ENCODE data around the gene ABCA13. TPM values are rescaled to one million over a fixed set of nuclear protein-coding genes. Genes with fewer than 3 reads are reported as not detected.
"Not testable (repeated sequence)": the region's sequence is repeated elsewhere in the genome, so short reads cannot be mapped to it uniquely, and the experiment has no call there.

ABCA13 gene
- total RNA-seq, 1 experiment from 2014 or later, result 3.8 TPM

DNA sequence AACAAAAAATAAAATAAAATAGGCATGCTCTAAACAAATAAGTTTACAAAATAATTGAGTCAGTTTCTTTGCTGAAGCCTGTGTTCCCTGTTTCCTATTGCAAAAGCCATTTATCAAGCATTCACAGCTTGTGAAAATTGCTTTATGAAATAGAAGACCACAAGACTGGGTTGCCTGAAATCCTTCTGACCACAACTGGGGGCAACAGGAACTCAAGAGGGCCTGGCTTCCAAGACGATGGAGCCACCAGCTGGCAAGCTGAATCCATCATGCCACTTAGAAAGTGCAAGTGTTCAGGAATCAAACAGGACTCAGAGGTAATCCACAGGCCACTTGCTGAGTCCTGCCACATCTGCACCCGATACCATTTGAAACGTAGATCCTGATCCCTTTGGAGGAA lies 752 bp upstream of the ABCA13 start:
- in situ Hi-C loops (cut with HindIII; ENCODE audit: low pct_unique_long_range_greater_than_20kb, low sequenced_read_pairs), result no loop called here
- no peak for DNase-seq (ENCODE audit: low read depth, low spot score)

DNA sequence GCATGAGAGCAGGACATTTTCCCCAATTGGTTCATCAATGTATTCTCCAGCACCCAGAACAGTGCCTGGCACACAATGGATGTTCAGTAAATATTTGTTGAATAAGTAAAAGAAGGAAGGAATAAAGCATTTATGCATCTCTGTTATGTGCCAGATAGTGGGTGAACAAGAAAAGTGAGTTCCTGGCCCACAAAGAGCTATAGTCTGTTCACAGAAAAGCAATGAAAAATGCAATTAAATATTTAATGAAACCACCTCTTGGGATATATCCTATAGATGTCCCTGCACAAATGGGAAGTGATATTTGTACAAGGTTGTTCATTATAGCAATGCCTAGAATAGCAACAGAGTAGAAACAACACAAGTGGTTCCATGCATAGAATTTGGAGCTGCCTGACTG lies 2.1 kb downstream of the ABCA13 start:
- DNase-seq (ENCODE audit: low read depth, low spot score), result no peak
- in situ Hi-C loops (cut with HindIII; ENCODE audit: low pct_unique_long_range_greater_than_20kb, low sequenced_read_pairs), result no loop called here

DNA sequence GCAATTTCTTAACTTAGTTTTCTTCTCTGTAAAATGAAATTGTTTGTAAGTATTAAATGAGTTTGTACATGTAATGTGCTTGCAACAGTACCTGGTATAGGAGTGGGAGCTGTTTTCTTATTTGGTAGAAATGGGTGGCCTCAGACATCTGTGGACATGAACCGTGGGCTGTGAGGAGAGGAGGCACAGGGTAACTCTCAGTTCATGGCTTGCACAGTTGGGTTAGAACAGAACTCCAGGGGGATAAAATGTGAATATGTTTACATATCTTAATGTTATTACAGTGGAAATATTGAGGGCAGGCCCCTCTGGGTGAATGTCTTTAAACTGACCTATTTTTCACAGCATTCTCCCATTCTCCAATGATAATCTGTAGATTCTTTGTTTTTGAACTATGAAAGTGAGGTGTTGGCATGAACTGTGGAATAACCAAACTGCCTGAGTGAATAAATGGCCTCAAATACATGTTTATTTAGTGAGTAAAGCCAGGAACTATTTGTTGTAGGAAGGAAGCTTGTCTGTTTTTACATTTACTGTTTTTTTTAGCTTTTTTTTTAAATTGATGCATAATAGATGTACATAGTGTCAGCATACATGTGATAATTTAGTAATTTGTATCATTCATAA lies 2.6 kb downstream of the ABCA13 start:
- no peak for DNase-seq (ENCODE audit: low read depth, low spot score)

DNA sequence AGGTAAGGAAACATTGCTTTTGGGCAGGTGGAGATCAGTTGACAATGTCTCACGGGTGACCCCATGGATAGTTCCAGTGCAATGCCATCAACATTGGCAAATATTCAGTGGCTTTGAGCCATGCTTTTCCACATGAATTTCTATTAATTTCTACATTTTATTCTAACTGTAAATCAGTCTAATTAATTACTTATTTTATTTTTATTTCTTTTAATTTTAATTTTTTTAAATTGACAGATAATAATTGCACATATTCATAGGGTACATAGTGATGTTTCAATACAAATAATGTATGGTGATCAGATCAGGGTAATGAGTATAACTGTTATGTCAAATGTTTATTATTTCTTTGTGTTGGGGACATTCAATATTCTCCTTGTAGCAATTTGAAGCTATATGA lies 3.8 kb downstream of the ABCA13 start:
- no peak for DNase-seq (ENCODE audit: low read depth, low spot score)
- in situ Hi-C loops (cut with HindIII; ENCODE audit: low pct_unique_long_range_greater_than_20kb, low sequenced_read_pairs), result no loop called here

More for the DNA sequence above, 2.6 kb downstream of the ABCA13 start:
- in situ Hi-C loops (cut with HindIII; ENCODE audit: low pct_unique_long_range_greater_than_20kb, low sequenced_read_pairs), result no loop called here

- no peak for DNase-seq (ENCODE audit: low read depth, low spot score)
- in situ Hi-C loops (cut with HindIII; ENCODE audit: low pct_unique_long_range_greater_than_20kb, low sequenced_read_pairs), result no loop called here
These were observed 5.2 kb downstream of the ABCA13 start for GRCh38 chr7:48176356-48176893.

DNA sequence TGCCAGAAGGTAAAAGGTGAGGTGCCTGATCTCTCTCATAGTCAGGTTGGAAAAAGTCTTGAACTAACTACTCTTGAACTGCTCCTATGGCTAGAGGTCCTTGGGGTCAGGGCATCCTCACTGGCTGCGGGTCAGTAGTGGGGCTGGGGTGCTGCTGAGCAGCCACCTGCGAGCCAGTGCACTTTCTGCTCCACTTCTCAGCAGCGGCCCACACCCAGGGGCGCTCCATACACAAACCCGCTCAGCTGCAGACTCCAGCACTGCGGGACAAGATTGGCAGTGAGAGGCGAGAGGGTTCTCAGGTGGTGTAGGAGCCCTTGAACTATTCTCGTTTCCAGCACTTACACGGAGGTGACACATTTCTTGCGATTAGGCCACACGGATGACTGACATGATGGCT lies 6.0 kb downstream of the ABCA13 start:
- in situ Hi-C loops (cut with HindIII; ENCODE audit: low pct_unique_long_range_greater_than_20kb, low sequenced_read_pairs), result no loop called here

GRCh38 chr7:48179496-48180030 lies 8.3 kb downstream of the ABCA13 start:
- no peak for DNase-seq (ENCODE audit: low read depth, low spot score)
- in situ Hi-C loops (cut with HindIII; ENCODE audit: low pct_unique_long_range_greater_than_20kb, low sequenced_read_pairs), result no loop called here

More for the DNA sequence above, 6.0 kb downstream of the ABCA13 start:
- DNase-seq (ENCODE audit: low read depth, low spot score), result no peak

- in situ Hi-C loops (cut with HindIII; ENCODE audit: low pct_unique_long_range_greater_than_20kb, low sequenced_read_pairs), result no loop called here
- no peak for DNase-seq (ENCODE audit: low read depth, low spot score)
These were observed 9.7 kb downstream of the ABCA13 start for GRCh38 chr7:48180981-48181380.

DNA sequence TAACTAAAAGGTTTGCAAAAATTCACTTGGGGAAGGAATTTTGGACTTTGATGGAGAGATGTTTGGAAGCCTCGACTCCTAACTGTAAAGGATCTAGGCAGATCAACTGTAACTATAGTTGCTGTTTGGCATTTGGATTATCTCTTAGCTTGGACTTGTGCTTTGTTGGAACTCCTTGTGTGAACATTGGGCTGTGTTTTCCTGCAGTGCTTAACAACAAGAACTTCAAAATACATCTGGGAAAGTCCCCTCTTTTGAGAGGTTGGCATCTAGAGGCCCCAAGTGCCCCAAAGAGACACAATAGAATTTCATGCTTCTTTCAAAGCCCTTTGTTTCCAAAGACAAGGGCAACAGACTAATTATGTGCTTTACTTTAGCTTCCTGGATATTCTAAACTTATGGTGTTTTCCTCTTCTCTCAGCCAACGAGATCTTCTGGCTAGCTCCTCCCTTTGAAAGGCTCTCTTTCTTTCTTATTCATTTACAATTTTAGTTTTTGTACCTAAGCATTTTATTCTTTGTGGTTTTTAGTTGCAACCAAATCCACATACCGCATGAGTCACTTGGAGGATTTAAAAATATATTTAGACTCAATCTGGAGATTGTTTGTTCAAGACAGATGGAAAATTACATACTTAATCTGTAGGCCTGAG lies 11.6 kb downstream of the ABCA13 start:
- DNase-seq (ENCODE audit: low read depth, low spot score), result no peak
- in situ Hi-C loops (cut with HindIII; ENCODE audit: low pct_unique_long_range_greater_than_20kb, low sequenced_read_pairs), result no loop called here

DNA sequence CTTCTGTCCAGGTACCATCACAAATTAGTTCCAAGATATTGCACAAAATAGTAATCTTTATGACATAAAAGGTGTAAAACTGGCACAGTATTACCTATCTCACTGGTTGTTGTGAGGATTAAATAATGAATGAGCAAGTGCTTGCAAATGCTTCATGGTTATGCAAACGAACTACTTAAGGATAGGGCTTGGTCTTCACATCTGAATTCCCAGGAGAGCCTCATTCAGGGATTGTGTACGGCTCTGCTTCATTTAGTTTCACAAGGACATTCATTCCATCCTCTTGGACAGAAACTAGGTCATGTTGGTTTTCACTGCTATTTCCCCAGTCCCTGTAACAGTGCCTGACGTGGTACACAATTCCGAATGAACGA lies 12.1 kb downstream of the ABCA13 start:
- in situ Hi-C loops (cut with HindIII; ENCODE audit: low pct_unique_long_range_greater_than_20kb, low sequenced_read_pairs), result no loop called here
- DNase-seq (ENCODE audit: low read depth, low spot score), result no peak

DNA sequence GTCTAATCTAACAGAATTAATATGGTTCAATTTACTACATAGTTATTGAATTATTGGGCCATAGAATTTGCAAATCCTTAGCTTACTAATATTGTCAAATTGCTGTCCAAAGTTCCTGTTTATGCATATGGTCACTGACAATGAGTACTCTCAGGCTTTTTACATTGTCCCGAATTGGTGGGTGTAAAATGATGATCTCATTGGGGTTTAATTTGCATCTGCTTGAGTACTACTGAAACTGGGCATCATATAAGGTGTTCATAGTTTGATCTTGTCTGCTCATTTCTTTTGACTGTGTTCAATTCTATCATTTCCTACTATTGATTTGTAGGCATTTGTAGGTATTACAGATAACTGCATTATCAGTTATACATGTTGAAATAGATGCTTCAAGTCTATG lies 12.7 kb downstream of the ABCA13 start:
- no peak for DNase-seq (ENCODE audit: low read depth, low spot score)
- in situ Hi-C loops (cut with HindIII; ENCODE audit: low pct_unique_long_range_greater_than_20kb, low sequenced_read_pairs), result no loop called here

- in situ Hi-C loops (cut with HindIII; ENCODE audit: low pct_unique_long_range_greater_than_20kb, low sequenced_read_pairs), result no loop called here
- no peak for DNase-seq (ENCODE audit: low read depth, low spot score)
These were observed 17.7 kb downstream of the ABCA13 start for GRCh38 chr7:48188776-48189520.

GRCh38 chr7:48192996-48193395 lies 21.7 kb downstream of the ABCA13 start:
- in situ Hi-C loops (cut with HindIII; ENCODE audit: low pct_unique_long_range_greater_than_20kb, low sequenced_read_pairs), result no loop called here
- no peak for DNase-seq (ENCODE audit: low read depth, low spot score)

DNA sequence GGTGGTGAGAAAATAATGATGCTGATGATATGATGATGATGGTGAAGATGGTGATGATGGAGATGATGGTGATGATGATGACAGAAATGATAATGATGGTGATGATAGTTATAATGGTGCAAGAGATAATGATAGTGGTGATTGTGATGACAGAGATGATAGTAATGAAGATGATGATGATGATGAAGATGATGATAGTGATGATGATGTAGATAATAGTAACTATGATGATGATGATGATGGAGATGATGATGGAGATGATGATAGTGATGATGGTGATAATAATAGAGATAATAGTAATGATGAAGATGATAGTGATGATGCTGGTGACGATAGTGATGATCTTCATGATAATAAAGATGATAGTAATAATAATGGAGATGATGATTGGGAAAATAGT lies 22.2 kb downstream of the ABCA13 start:
- in situ Hi-C loops (cut with HindIII; ENCODE audit: low pct_unique_long_range_greater_than_20kb, low sequenced_read_pairs), result no loop called here
- no peak for DNase-seq (ENCODE audit: low read depth, low spot score)

DNA sequence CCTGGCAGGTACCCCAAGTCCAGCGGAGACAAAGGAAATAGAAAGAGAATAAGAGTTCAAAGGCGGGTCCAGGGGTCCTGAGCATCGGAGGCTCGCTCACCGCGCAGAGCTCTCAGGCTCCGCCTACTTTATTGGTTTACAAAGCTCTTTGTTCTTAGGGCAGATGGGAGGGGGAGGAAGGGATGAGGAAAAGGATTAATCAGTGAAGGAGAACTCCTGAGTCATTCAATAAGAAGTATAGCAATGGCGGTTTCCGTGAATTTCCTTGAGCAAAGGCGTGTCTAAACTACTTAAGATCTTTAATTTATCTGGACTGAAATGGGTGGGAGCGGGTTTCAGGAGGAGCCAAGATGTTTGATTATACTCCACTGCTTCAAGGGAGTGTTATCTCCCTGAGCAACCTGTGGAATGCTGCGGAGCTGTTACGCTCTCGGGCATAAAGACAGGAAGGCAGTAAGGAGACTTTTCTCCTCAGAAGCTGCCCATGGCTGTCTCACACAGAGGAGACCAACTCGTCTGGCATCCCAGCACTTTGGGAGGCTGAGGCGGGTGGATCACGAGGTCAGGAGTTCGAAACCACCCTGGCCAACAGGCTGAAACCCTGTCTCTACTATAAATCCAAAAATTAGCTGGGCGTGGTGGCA lies 29.8 kb downstream of the ABCA13 start:
- in situ Hi-C loops (cut with HindIII; ENCODE audit: low pct_unique_long_range_greater_than_20kb, low sequenced_read_pairs); DNase-seq (ENCODE audit: low read depth, low spot score): not testable (repeated sequence)

DNA sequence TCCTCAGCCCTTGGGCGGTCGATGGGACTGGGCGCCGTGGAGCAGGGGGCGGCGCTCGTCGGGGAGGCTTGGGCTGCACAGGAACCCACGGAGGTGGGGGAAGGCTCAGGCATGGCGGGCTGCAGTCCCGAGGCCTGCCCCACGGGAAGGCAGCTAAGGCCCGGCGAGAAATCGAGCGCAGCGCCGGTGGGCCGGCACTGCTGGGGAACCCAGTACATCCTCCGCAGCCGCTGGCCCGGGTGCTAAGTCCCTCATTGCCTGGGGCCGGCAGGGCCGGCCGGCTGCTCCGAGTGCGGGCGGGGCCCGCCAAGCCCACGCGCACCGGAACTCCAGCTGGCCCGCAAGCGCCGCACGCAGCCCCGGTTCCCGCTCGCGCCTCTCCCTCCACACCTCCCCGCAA lies 31.7 kb downstream of the ABCA13 start:
- in situ Hi-C loops (cut with HindIII; ENCODE audit: low pct_unique_long_range_greater_than_20kb, low sequenced_read_pairs); DNase-seq (ENCODE audit: low read depth, low spot score): not testable (repeated sequence)

DNA sequence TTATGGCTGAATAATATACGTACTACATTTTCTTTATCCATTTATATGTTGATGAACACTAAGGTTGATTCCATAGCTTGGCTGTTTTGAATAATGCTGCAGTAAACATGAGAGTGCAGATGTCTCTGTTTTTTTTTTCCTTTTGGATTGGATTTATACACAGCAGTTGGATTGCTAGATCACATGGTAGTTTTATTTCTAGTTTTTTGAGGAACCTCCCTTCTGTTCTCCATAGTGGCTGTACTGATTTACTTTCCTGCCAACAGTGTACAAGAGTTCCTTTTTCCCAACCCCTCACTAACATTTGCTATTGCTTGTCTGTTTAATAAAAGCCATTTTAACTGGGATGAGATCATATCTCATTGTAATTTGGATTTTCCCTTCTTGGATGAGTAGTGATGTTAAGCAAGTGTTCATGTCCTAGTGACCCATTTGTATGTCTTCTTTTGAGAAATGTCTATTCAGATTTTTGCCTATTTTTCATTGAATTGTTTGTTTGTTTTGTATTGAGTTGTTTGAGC lies 36.0 kb downstream of the ABCA13 start:
- in situ Hi-C loops (cut with HindIII; ENCODE audit: low pct_unique_long_range_greater_than_20kb, low sequenced_read_pairs), result no loop called here
- no peak for DNase-seq (ENCODE audit: low read depth, low spot score)
